ENCODE measurements around the gene GAPDH. TPM values are rescaled to one million over a fixed set of nuclear protein-coding genes. Genes with fewer than 3 reads are reported as not detected.

Gene GAPDH
- polyA plus RNA-seq, 1 of the 3 experiments (the other 2 are of a cell fraction) = 8,077 TPM

DNA sequence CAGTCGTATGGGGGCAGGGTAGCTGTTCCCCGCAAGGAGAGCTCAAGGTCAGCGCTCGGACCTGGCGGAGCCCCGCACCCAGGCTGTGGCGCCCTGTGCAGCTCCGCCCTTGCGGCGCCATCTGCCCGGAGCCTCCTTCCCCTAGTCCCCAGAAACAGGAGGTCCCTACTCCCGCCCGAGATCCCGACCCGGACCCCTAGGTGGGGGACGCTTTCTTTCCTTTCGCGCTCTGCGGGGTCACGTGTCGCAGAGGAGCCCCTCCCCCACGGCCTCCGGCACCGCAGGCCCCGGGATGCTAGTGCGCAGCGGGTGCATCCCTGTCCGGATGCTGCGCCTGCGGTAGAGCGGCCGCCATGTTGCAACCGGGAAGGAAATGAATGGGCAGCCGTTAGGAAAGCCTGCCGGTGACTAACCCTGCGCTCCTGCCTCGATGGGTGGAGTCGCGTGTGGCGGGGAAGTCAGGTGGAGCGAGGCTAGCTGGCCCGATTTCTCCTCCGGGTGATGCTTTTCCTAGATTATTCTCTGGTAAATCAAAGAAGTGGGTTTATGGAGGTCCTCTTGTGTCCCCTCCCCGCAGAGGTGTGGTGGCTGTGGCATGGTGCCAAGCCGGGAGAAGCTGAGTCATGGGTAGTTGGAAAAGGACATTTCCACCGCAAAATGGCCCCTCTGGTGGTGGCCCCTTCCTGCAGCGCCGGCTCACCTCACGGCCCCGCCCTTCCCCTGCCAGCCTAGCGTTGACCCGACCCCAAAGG is 804 bp downstream of the GAPDH start:
- POLR2A ChIA-PET = interaction anchor here (0.6 to 5.4 kb wide), 16 partner anchors 12 to 410 kb away, joined by 3 to 73 read pairs (median 6); partner anchors contain the start of genes MRPL51, NOP2, TAPBPL and USP5
- CTCF ChIA-PET = interaction anchor here (0.9 to 9.4 kb wide), 7 partner anchors 11 to 112 kb away, joined by 3 to 228 read pairs (median 4); partner anchors contain the start of genes IFFO1 and MRPL51
- Histone ChIP-seq H3K36me3 (replicated peaks in 1 of 2; ENCODE audit: control insufficient read depth in 1 of 2, insufficient read depth in 2 of 2, low read length in 1 of 2) (peaks cover 48 to 51% of the 10 kb centered on the region in 2 experiments), H2AFZ (ENCODE audit: low read depth) (no peak overlapping the region), H3F3A (replicated peaks; ENCODE audit: insufficient read depth) (peaks cover 91% of the 10 kb centered on the region), H3K9ac (peak overlapping the region; percentile 99), H3K9me3 (no peaks in the 10 kb centered on the region), H3K4me3 (ENCODE audit: low read depth in 2 of 2, low read length in 1 of 2) (peak overlapping the region; percentile 93 to 97), H3K79me2 (ENCODE audit: insufficient read depth) (peaks cover 62% of the 10 kb centered on the region), H3K4me1 (ENCODE audit: control insufficient read depth in 1 of 2, insufficient read depth in 2 of 2, low read depth in 1 of 2, low read length in 1 of 2) (peaks cover 15 to 34% of the 10 kb centered on the region in 2 experiments; a peak in 3 of 4 replicates), H3K27me3 (ENCODE audit: insufficient read depth) (no peaks in the 10 kb centered on the region), H3K9me2 (no peaks in the 10 kb centered on the region), H3K27ac (ENCODE audit: low read depth in 2 of 2, low read length in 1 of 2) (peak overlapping the region; percentile 95 to 96), H3K4me2 (peak overlapping the region; percentile 100), H4K20me1 (ENCODE audit: insufficient read depth) (peaks cover 55% of the 10 kb centered on the region)
- peak; percentile 81 for DNase-seq
- 0% methylated on average over 16 of the region's 52 CpGs for WGBS (ENCODE audit: low lambda C conversion rate)
- TF ChIP-seq, protein P1, sequence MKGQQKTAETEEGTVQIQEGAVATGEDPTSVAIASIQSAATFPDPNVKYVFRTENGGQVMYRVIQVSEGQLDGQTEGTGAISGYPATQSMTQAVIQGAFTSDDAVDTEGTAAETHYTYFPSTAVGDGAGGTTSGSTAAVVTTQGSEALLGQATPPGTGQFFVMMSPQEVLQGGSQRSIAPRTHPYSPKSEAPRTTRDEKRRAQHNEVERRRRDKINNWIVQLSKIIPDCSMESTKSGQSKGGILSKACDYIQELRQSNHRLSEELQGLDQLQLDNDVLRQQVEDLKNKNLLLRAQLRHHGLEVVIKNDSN (IDR thresholded peaks at IDR 0.05; ENCODE audit: borderline replicate concordance, low read depth) = peak; percentile 88
- TF ChIP-seq SIN3A (IDR thresholded peaks at IDR 0.05; ENCODE audit: borderline replicate concordance, low read depth, low read length) (no peak; the same call in 1 of the 2 replicates), MEF2A (IDR thresholded peaks at IDR 0.05; ENCODE audit: borderline replicate concordance, low read depth) (no peak), ZBTB33 (IDR thresholded peaks at IDR 0.05; ENCODE audit: borderline replicate concordance, low read depth) (no peak), MXI1 (IDR thresholded peaks at IDR 0.05; ENCODE audit: low read depth, low read length) (peak; percentile 82), RFX5 (IDR thresholded peaks at IDR 0.05; ENCODE audit: low read length) (no peak), RXRA (IDR thresholded peaks at IDR 0.05; ENCODE audit: borderline replicate concordance, low read depth) (no peak), TAF1 (IDR thresholded peaks at IDR 0.05; ENCODE audit: borderline replicate concordance, low read depth, low read length) (peak; percentile 77), SMC3 (IDR thresholded peaks at IDR 0.05; ENCODE audit: low read depth, low read length) (no peak), TCF12 (IDR thresholded peaks at IDR 0.05) (no peak; the same call in 1 of the 2 replicates), NRF1 (IDR thresholded peaks at IDR 0.05; ENCODE audit: low read depth, low read length) (no peak), YY1 (IDR thresholded peaks at IDR 0.05; ENCODE audit: low read depth) (peak; percentile 87), POLR2AphosphoS5 (IDR thresholded peaks at IDR 0.05; ENCODE audit: low read depth, low read length) (no peak; the same call in 1 of the 2 replicates), RAD21 (IDR thresholded peaks at IDR 0.05; ENCODE audit: low read length) (no peak), EZH2phosphoT487 (IDR thresholded peaks at IDR 0.05; ENCODE audit: borderline replicate concordance, low read depth) (no peak), ELF1 (IDR thresholded peaks at IDR 0.05) (no peak), MAX (IDR thresholded peaks at IDR 0.05; ENCODE audit: low read depth) (no peak), FOXJ3 (CRISPR knock-in tag; IDR thresholded peaks at IDR 0.05) (no peak), GATA2 (CRISPR knock-in tag; IDR thresholded peaks at IDR 0.05) (no peak), EP300 (IDR thresholded peaks at IDR 0.05; ENCODE audit: borderline replicate concordance in 1 of 2, low read depth in 1 of 2, low read length in 1 of 2) (no peak), NFIC (IDR thresholded peaks at IDR 0.05; ENCODE audit: borderline replicate concordance) (peak; percentile 85), TEAD4 (IDR thresholded peaks at IDR 0.05; ENCODE audit: borderline replicate concordance, insufficient read depth) (0 out of 2 replicates have a peak, but pooled peaks have one; percentile 30), CHD2 (IDR thresholded peaks at IDR 0.05; ENCODE audit: low read length, partially characterized antibody) (peak; percentile 80), JUND (IDR thresholded peaks at IDR 0.05) (no peak)
- TF ChIP-seq, protein P2, sequence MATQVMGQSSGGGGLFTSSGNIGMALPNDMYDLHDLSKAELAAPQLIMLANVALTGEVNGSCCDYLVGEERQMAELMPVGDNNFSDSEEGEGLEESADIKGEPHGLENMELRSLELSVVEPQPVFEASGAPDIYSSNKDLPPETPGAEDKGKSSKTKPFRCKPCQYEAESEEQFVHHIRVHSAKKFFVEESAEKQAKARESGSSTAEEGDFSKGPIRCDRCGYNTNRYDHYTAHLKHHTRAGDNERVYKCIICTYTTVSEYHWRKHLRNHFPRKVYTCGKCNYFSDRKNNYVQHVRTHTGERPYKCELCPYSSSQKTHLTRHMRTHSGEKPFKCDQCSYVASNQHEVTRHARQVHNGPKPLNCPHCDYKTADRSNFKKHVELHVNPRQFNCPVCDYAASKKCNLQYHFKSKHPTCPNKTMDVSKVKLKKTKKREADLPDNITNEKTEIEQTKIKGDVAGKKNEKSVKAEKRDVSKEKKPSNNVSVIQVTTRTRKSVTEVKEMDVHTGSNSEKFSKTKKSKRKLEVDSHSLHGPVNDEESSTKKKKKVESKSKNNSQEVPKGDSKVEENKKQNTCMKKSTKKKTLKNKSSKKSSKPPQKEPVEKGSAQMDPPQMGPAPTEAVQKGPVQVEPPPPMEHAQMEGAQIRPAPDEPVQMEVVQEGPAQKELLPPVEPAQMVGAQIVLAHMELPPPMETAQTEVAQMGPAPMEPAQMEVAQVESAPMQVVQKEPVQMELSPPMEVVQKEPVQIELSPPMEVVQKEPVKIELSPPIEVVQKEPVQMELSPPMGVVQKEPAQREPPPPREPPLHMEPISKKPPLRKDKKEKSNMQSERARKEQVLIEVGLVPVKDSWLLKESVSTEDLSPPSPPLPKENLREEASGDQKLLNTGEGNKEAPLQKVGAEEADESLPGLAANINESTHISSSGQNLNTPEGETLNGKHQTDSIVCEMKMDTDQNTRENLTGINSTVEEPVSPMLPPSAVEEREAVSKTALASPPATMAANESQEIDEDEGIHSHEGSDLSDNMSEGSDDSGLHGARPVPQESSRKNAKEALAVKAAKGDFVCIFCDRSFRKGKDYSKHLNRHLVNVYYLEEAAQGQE (IDR thresholded peaks at IDR 0.05; ENCODE audit: low read depth, low read length) = peak; percentile 38; the same call in 1 of the 2 replicates
- TF ChIP-seq, protein P3, sequence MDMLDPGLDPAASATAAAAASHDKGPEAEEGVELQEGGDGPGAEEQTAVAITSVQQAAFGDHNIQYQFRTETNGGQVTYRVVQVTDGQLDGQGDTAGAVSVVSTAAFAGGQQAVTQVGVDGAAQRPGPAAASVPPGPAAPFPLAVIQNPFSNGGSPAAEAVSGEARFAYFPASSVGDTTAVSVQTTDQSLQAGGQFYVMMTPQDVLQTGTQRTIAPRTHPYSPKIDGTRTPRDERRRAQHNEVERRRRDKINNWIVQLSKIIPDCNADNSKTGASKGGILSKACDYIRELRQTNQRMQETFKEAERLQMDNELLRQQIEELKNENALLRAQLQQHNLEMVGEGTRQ (IDR thresholded peaks at IDR 0.05; ENCODE audit: borderline replicate concordance, low read depth, low read length) = peak; percentile 55; the same call in 1 of the 2 replicates
